SU-DHL-6 (cell line): ENCODE data around the gene MAPK13.

Experiments
- H2AFZ ChIP-seq: fragments of 200-600 bp; sonication (generic); 2 replicates; pipeline ENCODE4 v1.6.1; 2014; ENCODE audit warnings: low read depth, mild to moderate bottlenecking, moderate library complexity, mixed read lengths, antibody characterized with exemption, low read length; ENCODE audit not compliant: severe bottlenecking
- H3F3A ChIP-seq: fragments of 200-600 bp; shearing (Covaris generic); 2 replicates; pipeline ENCODE4 v1.6.0; 2016; ENCODE audit warnings: antibody characterized with exemption, mild to moderate bottlenecking; ENCODE audit not compliant: insufficient read depth
- H3K27ac ChIP-seq: fragments of 200-600 bp; sonication (generic); 2 replicates; pipeline ENCODE4 v1.5.1; 2016; ENCODE audit warnings: low read depth, mild to moderate bottlenecking, low read length, moderate library complexity, mixed read lengths
- H3K27me3 ChIP-seq: fragments of 200-600 bp; sonication (generic), shearing (Covaris generic); 2 replicates; pipeline ENCODE4 v1.6.0; 2014; ENCODE audit warnings: mild to moderate bottlenecking, low read length
- H3K36me3 ChIP-seq: fragments of 200-600 bp; sonication (generic); 2 replicates; pipeline ENCODE4 v1.6.1; 2014; ENCODE audit warnings: mild to moderate bottlenecking, low read length, mixed read lengths
- H3K4me2 ChIP-seq: fragments of 300-600, 200-600 bp; shearing (Covaris generic), sonication (generic); 2 replicates; pipeline ENCODE4 v1.6.0; 2014; ENCODE audit warnings: low read length, low read depth, mild to moderate bottlenecking; ENCODE audit not compliant: poor library complexity, severe bottlenecking
- H3K4me3 ChIP-seq: fragments of 200-600 bp; sonication (generic); 2 replicates; pipeline ENCODE4 v1.5.1; 2014; ENCODE audit warnings: antibody characterized with exemption, low read length, mild to moderate bottlenecking, mixed read lengths; ENCODE audit not compliant: insufficient read depth, poor library complexity, severe bottlenecking
- H3K79me2 ChIP-seq: fragments of 200-600 bp; sonication (generic); 2 replicates; pipeline ENCODE4 v1.6.1; 2014; ENCODE audit warnings: mild to moderate bottlenecking, low read length, moderate library complexity; ENCODE audit not compliant: insufficient read depth
- H3K9ac ChIP-seq: fragments of 200-600 bp; sonication (generic); 2 replicates; pipeline ENCODE4 v1.7.0; 2014; ENCODE audit warnings: mild to moderate bottlenecking, low read length
- H3K9me2 ChIP-seq: fragments of 200-600 bp; sonication (generic); replicated peaks from 2 replicates; pipeline ENCODE4 v1.6.1; 2014; ENCODE audit warnings: low read length; ENCODE audit not compliant: insufficient read depth
- H3K9me3 ChIP-seq: fragments of 200-600 bp; sonication (generic); 2 replicates; pipeline ENCODE4 v1.6.1; 2014; ENCODE audit warnings: low read length, mixed read lengths; ENCODE audit not compliant: insufficient read depth
- H4K20me1 ChIP-seq: fragments of 200-600 bp; sonication (generic); 2 replicates; pipeline ENCODE4 v1.6.1; 2014; ENCODE audit warnings: low read depth, mild to moderate bottlenecking, antibody characterized with exemption, low read length, moderate library complexity, mixed read lengths
- EZH2phosphoT487 ChIP-seq: fragments of 200-600 bp; sonication (generic), shearing (Covaris generic); conservative IDR thresholded peaks from 2 replicates; pipeline ENCODE4 v1.6.1; 2018; ENCODE audit warnings: mild to moderate bottlenecking, antibody characterized with exemption, low read length, moderate library complexity, mixed read lengths
- TF ChIP-seq, protein P1 (sequence below): fragments of 200-600 bp; sonication (generic); IDR thresholded peaks from one replicate; pipeline ENCODE4 v1.5.1; 2017; ENCODE audit warnings: antibody characterized with exemption, mild to moderate bottlenecking, low read length, moderate library complexity; ENCODE audit not compliant: insufficient read depth, poor library complexity, severe bottlenecking

The MAPK13 gene

DNA sequence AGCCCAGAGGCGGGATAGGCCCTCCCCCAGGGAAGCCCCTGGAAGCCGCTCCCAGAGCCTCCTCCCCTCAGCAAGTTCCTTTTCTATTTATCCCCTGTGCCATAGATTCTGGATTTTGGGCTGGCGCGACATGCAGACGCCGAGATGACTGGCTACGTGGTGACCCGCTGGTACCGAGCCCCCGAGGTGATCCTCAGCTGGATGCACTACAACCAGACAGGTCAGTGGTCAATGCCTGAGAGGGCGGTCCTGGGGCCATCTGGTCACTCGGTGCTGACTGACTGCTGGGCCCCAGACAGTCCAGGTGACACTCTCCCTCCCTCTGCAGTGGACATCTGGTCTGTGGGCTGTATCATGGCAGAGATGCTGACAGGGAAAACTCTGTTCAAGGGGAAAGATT is 6.2 kb downstream of the MAPK13 start:
- Histone ChIP-seq H3K4me2 (no peak overlapping the region), H3K4me3 (no peak overlapping the region)

DNA sequence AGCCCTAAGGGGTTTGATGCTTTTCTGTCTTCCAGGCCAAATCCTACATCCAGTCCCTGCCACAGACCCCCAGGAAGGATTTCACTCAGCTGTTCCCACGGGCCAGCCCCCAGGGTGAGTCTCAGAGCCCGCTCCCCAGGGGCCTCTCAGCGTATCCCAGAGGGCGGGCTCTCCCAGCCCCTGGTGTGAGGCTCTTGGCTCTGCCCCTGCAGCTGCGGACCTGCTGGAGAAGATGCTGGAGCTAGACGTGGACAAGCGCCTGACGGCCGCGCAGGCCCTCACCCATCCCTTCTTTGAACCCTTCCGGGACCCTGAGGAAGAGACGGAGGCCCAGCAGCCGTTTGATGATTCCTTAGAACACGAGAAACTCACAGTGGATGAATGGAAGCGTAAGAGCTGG is 8.4 kb downstream of the MAPK13 start:
- H3F3A ChIP-seq = no peaks in the 10 kb centered on the region

More for the DNA sequence above, 6.2 kb downstream of the MAPK13 start:
- no peaks in the 10 kb centered on the region for H3K9me2 ChIP-seq
- H4K20me1 ChIP-seq = no peaks in the 10 kb centered on the region
- no peaks in the 10 kb centered on the region for H3K79me2 ChIP-seq
- H3K36me3 ChIP-seq = no peaks in the 10 kb centered on the region
- TF ChIP-seq, protein P1, sequence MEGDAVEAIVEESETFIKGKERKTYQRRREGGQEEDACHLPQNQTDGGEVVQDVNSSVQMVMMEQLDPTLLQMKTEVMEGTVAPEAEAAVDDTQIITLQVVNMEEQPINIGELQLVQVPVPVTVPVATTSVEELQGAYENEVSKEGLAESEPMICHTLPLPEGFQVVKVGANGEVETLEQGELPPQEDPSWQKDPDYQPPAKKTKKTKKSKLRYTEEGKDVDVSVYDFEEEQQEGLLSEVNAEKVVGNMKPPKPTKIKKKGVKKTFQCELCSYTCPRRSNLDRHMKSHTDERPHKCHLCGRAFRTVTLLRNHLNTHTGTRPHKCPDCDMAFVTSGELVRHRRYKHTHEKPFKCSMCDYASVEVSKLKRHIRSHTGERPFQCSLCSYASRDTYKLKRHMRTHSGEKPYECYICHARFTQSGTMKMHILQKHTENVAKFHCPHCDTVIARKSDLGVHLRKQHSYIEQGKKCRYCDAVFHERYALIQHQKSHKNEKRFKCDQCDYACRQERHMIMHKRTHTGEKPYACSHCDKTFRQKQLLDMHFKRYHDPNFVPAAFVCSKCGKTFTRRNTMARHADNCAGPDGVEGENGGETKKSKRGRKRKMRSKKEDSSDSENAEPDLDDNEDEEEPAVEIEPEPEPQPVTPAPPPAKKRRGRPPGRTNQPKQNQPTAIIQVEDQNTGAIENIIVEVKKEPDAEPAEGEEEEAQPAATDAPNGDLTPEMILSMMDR = no peak
- no peak for TF ChIP-seq EZH2phosphoT487
- H3K27ac ChIP-seq = no peak overlapping the region
- H3F3A ChIP-seq = peaks cover 4% of the 10 kb centered on the region
- H3K9me3 ChIP-seq = no peaks in the 10 kb centered on the region
- H2AFZ ChIP-seq = no peak overlapping the region
- no peak overlapping the region for H3K9ac ChIP-seq
- no peaks in the 10 kb centered on the region for H3K27me3 ChIP-seq

DNA sequence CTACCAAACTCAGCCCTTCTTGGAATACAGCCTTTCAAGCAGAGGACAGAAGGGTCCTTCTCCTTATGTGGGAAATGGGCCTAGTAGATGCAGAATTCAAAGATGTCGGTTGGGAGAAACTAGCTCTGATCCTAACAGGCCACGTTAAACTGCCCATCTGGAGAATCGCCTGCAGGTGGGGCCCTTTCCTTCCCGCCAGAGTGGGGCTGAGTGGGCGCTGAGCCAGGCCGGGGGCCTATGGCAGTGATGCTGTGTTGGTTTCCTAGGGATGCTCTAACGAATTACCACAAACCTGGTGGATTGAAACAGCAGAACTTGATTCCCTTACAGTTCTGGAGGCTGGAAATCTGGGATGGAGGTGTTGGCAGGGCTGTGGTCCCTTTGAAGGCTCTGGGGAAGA is 9.1 kb downstream of the MAPK13 start:
- no peak overlapping the region for H3K4me3 ChIP-seq
- H2AFZ ChIP-seq = no peak overlapping the region
- no peak overlapping the region for H3K9ac ChIP-seq
- no peak overlapping the region for H3K4me2 ChIP-seq
- H3K27ac ChIP-seq = no peak overlapping the region
- H3K36me3 ChIP-seq = no peaks in the 10 kb centered on the region
- TF ChIP-seq, protein P1 = peak; percentile 19
- no peak for TF ChIP-seq EZH2phosphoT487
- H3K27me3 ChIP-seq = no peaks in the 10 kb centered on the region
- H4K20me1 ChIP-seq = no peaks in the 10 kb centered on the region
- H3K79me2 ChIP-seq = no peaks in the 10 kb centered on the region
- H3F3A ChIP-seq = no peaks in the 10 kb centered on the region
- H3K9me3 ChIP-seq = no peaks in the 10 kb centered on the region
- no peaks in the 10 kb centered on the region for H3K9me2 ChIP-seq

More for the DNA sequence above, 8.4 kb downstream of the MAPK13 start:
- H3K9ac ChIP-seq = no peak overlapping the region
- H3K4me2 ChIP-seq = no peak overlapping the region
- no peak overlapping the region for H2AFZ ChIP-seq
- H3K9me3 ChIP-seq = no peaks in the 10 kb centered on the region
- H3K27ac ChIP-seq = no peak overlapping the region
- H3K4me3 ChIP-seq = no peak overlapping the region
- no peaks in the 10 kb centered on the region for H3K27me3 ChIP-seq
- no peaks in the 10 kb centered on the region for H3K79me2 ChIP-seq
- TF ChIP-seq, protein P1 = no peak
- no peak for TF ChIP-seq EZH2phosphoT487
- no peaks in the 10 kb centered on the region for H4K20me1 ChIP-seq
- H3K36me3 ChIP-seq = no peaks in the 10 kb centered on the region
- H3K9me2 ChIP-seq = no peaks in the 10 kb centered on the region
